ENCODE results near the gene HCN2. TPM values are rescaled to one million over a fixed set of nuclear protein-coding genes. Genes with fewer than 3 reads are reported as not detected.

HCN2 gene
- total RNA-seq, 4 donors from 2014 or later = 0.12 to 0.27 (median 0.21) TPM

- TF ChIP-seq POLR2A (IDR thresholded peaks at IDR 0.05) (no peak), POLR2AphosphoS5 (IDR thresholded peaks at IDR 0.05) (peak; percentile 24), CTCF (IDR thresholded peaks at IDR 0.05) (peak in 3 of 4 experiments; percentile 94 to 98 (median 97)), EP300 (IDR thresholded peaks at IDR 0.05) (no peak)
- Histone ChIP-seq H3K27ac (peak overlapping the region in 3 of 4 donors; percentile 11 to 96 (median 65)), H3K4me3 (peak overlapping the region in 1 of 2 donors; percentile 32), H3K4me1 (peaks cover 0 to 47% (median 32%) of the 10 kb centered on the region in 3 donors), H3K36me3 (no peaks in the 10 kb centered on the region), H3K9me3 (no peaks in the 10 kb centered on the region), H3K27me3 (no peaks in the 10 kb centered on the region)
- ATAC-seq = peak; percentile 32
- 8% methylated on average over 2 of the region's 24 CpGs; no CpG with 5 or more reads in 1 of the 2 donors for WGBS, 2 donors (ENCODE audit: low coverage in 1 of 2)
Observed at GRCh38 chr19:664913-665443, 75.3 kb downstream of the HCN2 start.

Other genes with a start within 250 kb of the HCN2 start
- gene MIER2, start 245.1 kb upstream of the HCN2 start, total RNA-seq = 10 to 100 TPM in 3 of 4 donors, 1 to 10 TPM in 1; 8.3 to 24.0 (median 20.1) TPM
- 1 to 10 TPM in 1 of 4 donors, under 1 TPM in 2, not detected in 1; 0.19 to 2.7 (median 0.67) TPM for gene C2CD4C, start 180.7 kb upstream of the HCN2 start, total RNA-seq
- gene SHC2, start 128.8 kb upstream of the HCN2 start, total RNA-seq = 10 to 100 TPM; 14.7 to 24.6 (median 20.4) TPM
- under 1 TPM in 3 of 4 donors, not detected in 1; 0.20 to 0.46 (median 0.40) TPM for gene MADCAM1, start 93.4 kb upstream of the HCN2 start, total RNA-seq
- 10 to 100 TPM; 50.3 to 83.9 (median 69.7) TPM for gene TPGS1, start 82.4 kb upstream of the HCN2 start, total RNA-seq
- gene CDC34, start 58.1 kb upstream of the HCN2 start, total RNA-seq = 10 to 100 TPM; 43.2 to 86.9 (median 70.2) TPM
- 1 to 10 TPM in 1 of 4 donors, under 1 TPM in 1, not detected in 2; 0.62 to 1.8 TPM for gene GZMM, start 45.8 kb upstream of the HCN2 start, total RNA-seq
- gene BSG, start 17.3 kb upstream of the HCN2 start, total RNA-seq = 100 to 1,000 TPM; 347 to 450 (median 384) TPM
- 10 to 100 TPM; 22.1 to 39.5 (median 28.1) TPM for gene POLRMT, start 43.7 kb downstream of the HCN2 start, total RNA-seq
- 1 to 10 TPM in 3 of 4 donors, under 1 TPM in 1; 0.67 to 4.7 (median 1.2) TPM for gene FGF22, start 50.0 kb downstream of the HCN2 start, total RNA-seq
- 10 to 100 TPM; 47.7 to 57.9 (median 52.0) TPM for gene RNF126, start 73.3 kb downstream of the HCN2 start, total RNA-seq
- 100 to 1,000 TPM; 105 to 200 (median 133) TPM for gene FSTL3, start 86.5 kb downstream of the HCN2 start, total RNA-seq
- gene PRSS57, start 105.6 kb downstream of the HCN2 start, total RNA-seq = not detected
- 100 to 1,000 TPM in 1 of 4 donors, 10 to 100 TPM in 3; 21.5 to 111 (median 53.0) TPM for gene PALM, start 119.1 kb downstream of the HCN2 start, total RNA-seq
- under 1 TPM in 1 of 4 donors, not detected in 3; 0.52 TPM for gene MISP, start 161.2 kb downstream of the HCN2 start, total RNA-seq
- 10 to 100 TPM; 68.6 to 95.6 (median 79.3) TPM for gene PTBP1, start 207.6 kb downstream of the HCN2 start, total RNA-seq
- not detected for gene PLPPR3, start 232.1 kb downstream of the HCN2 start, total RNA-seq
- under 1 TPM in 1 of 4 donors, not detected in 3; 0.40 TPM for gene AZU1, start 238.0 kb downstream of the HCN2 start, total RNA-seq